PC-3 (cell line): Measurements from ENCODE around the gene GREB1L.

Source experiments
- EZH2 ChIP-seq: fragments of 300-600 bp; sonication (generic); IDR thresholded peaks from one replicate; pipeline ENCODE4 v1.6.1; 2017; ENCODE audit warnings: antibody characterized with exemption, mild to moderate bottlenecking, low read length; ENCODE audit not compliant: unreplicated experiment
- EZH2phosphoT487 ChIP-seq: fragments of 300-600 bp; sonication (generic); IDR thresholded peaks from 2 replicates; pipeline ENCODE4 v1.6.1; 2018; ENCODE audit warnings: mild to moderate bottlenecking, antibody characterized with exemption, low read length, borderline replicate concordance
- TF ChIP-seq, protein P1 (sequence below): fragments of 300-600 bp; sonication (generic); conservative IDR thresholded peaks from 2 replicates; pipeline ENCODE4 v1.5.1; 2017; ENCODE audit warnings: antibody characterized with exemption, low read depth, mild to moderate bottlenecking, low read length

DNA sequence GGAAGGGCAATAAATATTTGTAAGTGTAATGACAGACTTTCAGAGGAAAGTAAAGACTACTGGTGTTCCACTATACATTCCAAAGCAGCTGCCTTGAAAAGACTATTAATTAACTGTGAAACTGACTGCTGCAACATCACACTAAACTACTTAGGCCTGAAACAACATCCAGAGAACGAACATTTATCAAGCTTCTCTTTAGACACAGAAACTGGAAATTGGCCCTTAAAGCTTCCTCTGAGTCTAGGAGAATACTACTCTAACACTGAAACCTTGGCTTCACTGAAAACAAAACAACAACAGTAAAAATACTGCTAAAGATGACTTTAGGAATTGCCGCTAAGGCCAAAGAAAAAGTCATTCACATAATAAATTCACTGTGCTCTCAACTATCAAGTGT is 283.9 kb downstream of the GREB1L start:
- TF ChIP-seq, protein P1, sequence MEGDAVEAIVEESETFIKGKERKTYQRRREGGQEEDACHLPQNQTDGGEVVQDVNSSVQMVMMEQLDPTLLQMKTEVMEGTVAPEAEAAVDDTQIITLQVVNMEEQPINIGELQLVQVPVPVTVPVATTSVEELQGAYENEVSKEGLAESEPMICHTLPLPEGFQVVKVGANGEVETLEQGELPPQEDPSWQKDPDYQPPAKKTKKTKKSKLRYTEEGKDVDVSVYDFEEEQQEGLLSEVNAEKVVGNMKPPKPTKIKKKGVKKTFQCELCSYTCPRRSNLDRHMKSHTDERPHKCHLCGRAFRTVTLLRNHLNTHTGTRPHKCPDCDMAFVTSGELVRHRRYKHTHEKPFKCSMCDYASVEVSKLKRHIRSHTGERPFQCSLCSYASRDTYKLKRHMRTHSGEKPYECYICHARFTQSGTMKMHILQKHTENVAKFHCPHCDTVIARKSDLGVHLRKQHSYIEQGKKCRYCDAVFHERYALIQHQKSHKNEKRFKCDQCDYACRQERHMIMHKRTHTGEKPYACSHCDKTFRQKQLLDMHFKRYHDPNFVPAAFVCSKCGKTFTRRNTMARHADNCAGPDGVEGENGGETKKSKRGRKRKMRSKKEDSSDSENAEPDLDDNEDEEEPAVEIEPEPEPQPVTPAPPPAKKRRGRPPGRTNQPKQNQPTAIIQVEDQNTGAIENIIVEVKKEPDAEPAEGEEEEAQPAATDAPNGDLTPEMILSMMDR = no peak
- TF ChIP-seq EZH2 (no peak), EZH2phosphoT487 (no peak)
